WERI-Rb-1 (cell line): ENCODE measurements around the gene MED10.

Source experiments
- DNase-seq: peaks from one replicate; pipeline ENCODE4 v3.0.0-alpha.2; 2020
- H3K27ac ChIP-seq: fragments of 250-450 bp; sonication (Bioruptor Pico); 2 replicates; pipeline ENCODE4 v1.5.1; 2020; ENCODE audit warnings: mild to moderate bottlenecking, moderate library complexity
- H3K27me3 ChIP-seq: fragments of 250-450 bp; sonication (Bioruptor Pico); 2 replicates; pipeline ENCODE4 v1.5.1; 2021; ENCODE audit warnings: mild to moderate bottlenecking, low read depth, moderate library complexity; ENCODE audit not compliant: insufficient read depth, severe bottlenecking
- H3K36me3 ChIP-seq: fragments of 250-450 bp; sonication (Bioruptor Pico); 2 replicates; pipeline ENCODE4 v1.5.1; 2020; ENCODE audit warnings: mild to moderate bottlenecking, moderate library complexity
- H3K4me3 ChIP-seq: 2 replicates; pipeline ENCODE4 v1.5.1; 2011; ENCODE audit warnings: low read depth, mild to moderate bottlenecking, control low read depth, low read length
- H3K9me3 ChIP-seq: fragments of 250-450 bp; sonication (Bioruptor Pico); 2 replicates; pipeline ENCODE4 v1.5.1; 2021; ENCODE audit warnings: mild to moderate bottlenecking, moderate library complexity; ENCODE audit not compliant: severe bottlenecking
- CTCF ChIP-seq: IDR thresholded peaks from 2 replicates; pipeline ENCODE4 v1.5.1; 2011; ENCODE audit warnings: low read depth, mild to moderate bottlenecking, control low read depth, inconsistent platforms, low read length

MED10 gene

GRCh38 chr5:6397536-6398269, 19.4 kb upstream of the MED10 start:
- H3K27me3 ChIP-seq = peaks cover 53% of the 10 kb centered on the region
- H3K36me3 ChIP-seq = no peaks in the 10 kb centered on the region
- H3K4me3 ChIP-seq = no peak overlapping the region
- TF ChIP-seq CTCF = no peak
- DNase-seq = no peak
- no peaks in the 10 kb centered on the region for H3K9me3 ChIP-seq
- H3K27ac ChIP-seq = no peak overlapping the region

- TF ChIP-seq CTCF = no peak
- H3K27me3 ChIP-seq = peaks cover 53% of the 10 kb centered on the region
- no peak for DNase-seq
- no peak overlapping the region for H3K4me3 ChIP-seq
- H3K27ac ChIP-seq = no peak overlapping the region
- no peaks in the 10 kb centered on the region for H3K36me3 ChIP-seq
- H3K9me3 ChIP-seq = no peaks in the 10 kb centered on the region
These were observed 18.6 kb upstream of the MED10 start for GRCh38 chr5:6396836-6397535.

GRCh38 chr5:6396043-6396442, 17.7 kb upstream of the MED10 start:
- no peak for DNase-seq
- H3K9me3 ChIP-seq = peaks cover under 1% of the 10 kb centered on the region
- TF ChIP-seq CTCF = no peak
- H3K36me3 ChIP-seq = no peaks in the 10 kb centered on the region
- H3K27ac ChIP-seq = no peak overlapping the region
- no peak overlapping the region for H3K4me3 ChIP-seq
- peaks cover 54% of the 10 kb centered on the region for H3K27me3 ChIP-seq

GRCh38 chr5:6395621-6396020, 17.3 kb upstream of the MED10 start:
- no peaks in the 10 kb centered on the region for H3K36me3 ChIP-seq
- no peak overlapping the region for H3K27ac ChIP-seq
- H3K4me3 ChIP-seq = no peak overlapping the region
- peaks cover 4% of the 10 kb centered on the region for H3K9me3 ChIP-seq
- no peak for DNase-seq
- no peak for TF ChIP-seq CTCF
- peaks cover 56% of the 10 kb centered on the region for H3K27me3 ChIP-seq

- peaks cover 59% of the 10 kb centered on the region for H3K27me3 ChIP-seq
- DNase-seq = no peak
These were observed 16.7 kb upstream of the MED10 start for GRCh38 chr5:6395102-6395445.

More at GRCh38 chr5:6395102-6395445, 16.7 kb upstream of the MED10 start:
- no peak for TF ChIP-seq CTCF
- Histone ChIP-seq H3K4me3 (no peak overlapping the region), H3K27ac (no peak overlapping the region), H3K9me3 (peaks cover 4% of the 10 kb centered on the region), H3K36me3 (no peaks in the 10 kb centered on the region)
